ENCODE data around the gene CAMKV.
"Not testable (repeated sequence)": the region's sequence is repeated elsewhere in the genome, so short reads cannot be mapped to it uniquely, and the experiment has no call there.

Gene CAMKV, protein sequence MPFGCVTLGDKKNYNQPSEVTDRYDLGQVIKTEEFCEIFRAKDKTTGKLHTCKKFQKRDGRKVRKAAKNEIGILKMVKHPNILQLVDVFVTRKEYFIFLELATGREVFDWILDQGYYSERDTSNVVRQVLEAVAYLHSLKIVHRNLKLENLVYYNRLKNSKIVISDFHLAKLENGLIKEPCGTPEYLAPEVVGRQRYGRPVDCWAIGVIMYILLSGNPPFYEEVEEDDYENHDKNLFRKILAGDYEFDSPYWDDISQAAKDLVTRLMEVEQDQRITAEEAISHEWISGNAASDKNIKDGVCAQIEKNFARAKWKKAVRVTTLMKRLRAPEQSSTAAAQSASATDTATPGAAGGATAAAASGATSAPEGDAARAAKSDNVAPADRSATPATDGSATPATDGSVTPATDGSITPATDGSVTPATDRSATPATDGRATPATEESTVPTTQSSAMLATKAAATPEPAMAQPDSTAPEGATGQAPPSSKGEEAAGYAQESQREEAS

DNA sequence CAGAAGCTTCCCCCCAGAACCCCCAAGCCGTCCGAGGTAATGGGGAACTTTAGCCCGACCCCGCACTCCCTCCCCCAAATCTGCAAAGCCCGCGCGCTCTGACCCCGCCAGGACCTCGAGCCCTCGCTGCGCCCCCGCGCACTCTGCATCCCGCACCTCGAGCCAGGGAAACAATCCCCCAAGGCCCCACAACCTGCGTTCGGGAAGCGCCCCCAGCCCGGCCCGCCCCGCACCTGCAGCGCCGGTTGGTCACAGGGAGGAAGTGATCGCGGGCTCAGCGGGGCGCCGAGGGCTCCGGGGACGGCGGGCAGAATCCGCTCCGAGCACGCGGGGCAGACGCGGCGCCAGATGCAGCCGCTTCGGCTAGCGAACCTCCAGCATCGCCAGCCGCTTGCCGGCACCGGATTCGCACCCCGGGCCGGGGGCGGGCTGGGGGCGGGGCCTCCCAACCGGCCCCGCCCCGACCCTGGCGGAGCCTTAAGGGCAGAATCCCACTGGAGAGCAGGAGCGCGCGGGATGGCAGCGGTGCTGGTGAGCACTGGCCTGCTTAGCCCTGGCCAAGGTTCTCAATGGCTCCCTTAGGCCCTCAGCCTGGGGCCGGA lies at the start of gene CAMKV:
CAMKV (minus strand) TSS at position 382 of the 602 bp plus-strand sequence. CDS start 7,518 bp downstream, outside the sequence.
- peak; percentile 53 for DNase-seq

DNA sequence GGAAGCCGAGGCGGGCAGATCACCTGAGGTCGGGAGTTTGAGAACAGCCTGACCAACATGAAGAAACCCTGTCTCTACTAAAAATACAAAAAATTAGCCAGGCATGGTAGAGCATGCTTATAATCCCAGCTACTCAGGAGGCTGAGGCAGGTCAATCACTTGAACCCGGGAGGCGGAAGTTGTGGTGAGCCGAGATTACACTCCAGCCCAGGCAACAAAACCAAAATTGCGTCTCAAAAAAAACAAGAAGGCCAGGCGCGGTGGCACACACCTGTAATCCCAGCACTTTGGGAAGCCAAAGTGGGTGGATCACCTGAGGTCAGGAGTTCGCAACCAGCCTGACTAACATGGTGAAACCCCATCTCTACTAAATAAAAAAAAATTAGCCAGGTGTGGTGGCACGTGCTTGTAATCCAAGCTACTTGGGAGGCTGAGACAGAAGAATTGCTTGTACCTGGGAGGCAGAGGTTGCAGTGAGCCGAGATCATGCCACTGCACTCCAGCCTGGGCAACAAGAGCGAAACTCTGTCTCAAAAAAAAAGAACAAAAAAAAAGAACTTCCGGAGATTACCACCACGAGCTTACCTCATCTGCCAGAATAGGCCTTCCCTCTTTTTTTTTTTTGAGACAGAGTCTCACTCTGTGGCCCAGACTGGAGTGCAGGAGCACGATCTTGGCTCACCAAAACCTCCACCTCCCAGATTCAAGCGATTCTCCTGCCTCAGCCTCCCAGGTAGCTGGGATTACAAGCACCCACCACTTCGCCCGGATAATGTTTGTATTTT lies 48.3 kb upstream of the CAMKV start:
- DNase-seq, result not testable (repeated sequence)

DNA sequence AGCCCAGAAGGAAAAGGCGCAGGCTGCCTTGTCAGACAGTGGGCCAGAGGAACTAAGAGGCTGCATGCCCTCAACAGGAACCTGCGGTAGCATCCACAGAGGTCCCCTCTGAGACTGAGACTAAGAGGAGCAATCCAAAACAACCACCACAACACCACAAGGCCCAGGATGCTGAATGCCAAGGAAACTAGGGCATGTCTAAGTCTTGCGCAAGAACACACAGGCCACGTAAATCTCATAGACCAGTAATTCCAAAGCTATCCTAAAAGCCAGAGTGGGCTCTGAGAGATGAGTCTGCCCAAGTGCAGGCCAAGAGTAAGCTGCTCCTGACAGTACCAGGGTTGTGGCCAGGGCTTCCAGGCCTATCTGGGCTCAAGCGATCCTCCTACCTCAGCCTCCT lies 47.0 kb upstream of the CAMKV start:
- no peak for DNase-seq

DNA sequence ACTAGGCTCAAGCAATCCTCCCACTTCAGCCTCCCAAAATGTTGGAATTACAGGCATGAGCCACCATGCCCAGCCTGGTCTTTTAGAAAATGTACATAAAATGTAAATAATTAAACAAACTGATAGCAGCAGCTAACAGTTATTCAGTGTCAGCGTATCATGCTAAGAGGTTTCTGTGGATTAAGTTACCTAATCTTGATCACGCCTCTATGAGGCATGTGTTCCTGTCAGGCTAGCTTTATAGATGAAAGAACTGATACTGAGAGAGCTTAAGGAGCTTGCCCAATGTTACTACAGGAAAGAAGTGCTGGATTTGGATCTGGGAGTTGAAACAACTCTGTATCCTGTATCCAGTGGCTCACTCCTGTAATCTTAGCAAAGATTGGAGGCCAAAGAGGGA lies 45.2 kb upstream of the CAMKV start:
- no peak for DNase-seq

DNA sequence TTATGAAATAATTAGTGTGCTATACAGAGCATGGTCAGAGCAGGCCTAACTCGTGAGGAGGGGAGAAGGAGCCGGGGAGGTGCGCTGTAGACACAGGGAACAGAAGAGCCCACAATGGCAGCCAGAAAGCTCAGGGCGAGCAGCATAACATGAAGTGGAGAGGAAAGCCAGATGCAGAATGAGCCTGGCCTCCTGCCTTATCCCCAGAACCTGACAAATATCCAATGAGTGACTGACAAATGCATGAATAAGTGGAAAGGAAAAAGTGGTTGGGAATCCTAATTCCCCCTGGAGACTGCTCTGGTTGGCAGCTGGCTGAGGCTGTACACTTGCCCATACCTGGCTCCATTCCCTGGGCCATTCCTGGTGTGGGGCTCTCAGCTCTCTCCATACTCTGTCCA lies 43.2 kb upstream of the CAMKV start:
- DNase-seq, result no peak

DNA sequence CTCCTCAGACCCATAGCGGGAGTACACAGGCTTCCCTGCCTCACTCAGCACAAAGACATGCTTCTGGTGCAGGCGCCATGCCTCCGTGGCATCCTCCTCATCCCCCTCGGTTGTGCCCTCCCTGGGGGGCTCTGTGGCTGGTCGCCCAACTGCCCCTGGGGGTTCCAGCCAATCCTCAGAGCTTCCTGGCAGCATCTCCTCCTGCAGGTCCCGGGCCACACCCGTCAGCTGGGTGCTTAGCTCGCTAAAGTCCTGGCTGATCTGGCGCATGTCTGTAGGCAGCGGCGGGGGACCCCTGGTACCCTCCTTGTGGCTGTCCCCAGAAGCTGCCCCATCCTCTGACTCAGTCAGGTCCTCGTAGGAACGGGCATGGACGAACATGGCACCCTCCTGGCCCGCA lies 41.9 kb upstream of the CAMKV start:
- no peak for DNase-seq

DNA sequence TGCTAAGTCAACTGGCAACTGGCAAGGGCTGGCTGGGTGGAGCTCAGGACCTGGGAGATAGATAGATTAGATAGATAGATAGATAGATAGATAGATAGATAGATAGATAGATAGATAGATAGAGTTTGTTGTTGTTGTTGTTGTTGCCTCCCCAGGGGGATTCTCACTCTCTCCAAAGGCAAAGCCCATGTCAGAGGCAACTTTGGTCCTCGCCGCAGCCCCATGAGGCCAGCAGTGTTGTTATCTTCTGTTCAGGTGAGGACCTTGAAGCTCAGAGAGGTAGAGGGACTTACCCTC lies 41.4 kb upstream of the CAMKV start:
- no peak for DNase-seq

DNA sequence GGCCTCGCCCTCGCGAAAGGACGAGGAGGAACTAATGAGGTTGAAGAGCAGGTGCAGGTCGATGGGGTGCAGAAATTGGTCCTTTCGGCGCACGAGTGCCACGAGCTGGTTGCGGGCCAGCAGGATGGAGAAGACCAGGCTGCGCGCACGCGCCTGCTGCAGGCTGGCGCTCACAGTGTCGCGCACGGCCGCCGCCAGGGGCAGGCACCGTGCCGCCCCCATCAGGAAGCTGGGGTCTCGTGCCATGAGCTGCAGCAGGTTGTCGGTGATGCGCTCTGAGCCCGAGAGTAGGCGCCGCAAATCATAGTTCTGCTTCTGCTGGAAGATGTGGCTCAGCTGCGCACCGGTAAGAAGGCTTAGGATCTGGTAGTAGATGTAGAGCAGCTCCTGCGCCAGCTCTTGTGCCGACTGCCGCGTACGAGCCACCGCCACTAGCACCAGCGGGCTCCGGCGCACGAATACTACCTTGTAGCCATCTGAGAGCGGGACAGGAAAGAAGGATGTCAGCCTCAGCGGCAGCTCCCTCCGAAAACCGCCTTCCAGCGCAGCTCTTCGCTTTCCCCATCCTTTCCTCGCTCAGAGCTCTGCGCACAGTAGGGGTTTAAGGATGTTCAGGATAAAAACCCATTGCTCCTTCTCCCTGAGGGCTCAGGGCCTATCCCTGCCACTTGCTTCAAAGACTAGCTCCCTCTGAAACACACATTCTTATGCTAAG lies 40.9 kb upstream of the CAMKV start:
- DNase-seq, result no peak

DNA sequence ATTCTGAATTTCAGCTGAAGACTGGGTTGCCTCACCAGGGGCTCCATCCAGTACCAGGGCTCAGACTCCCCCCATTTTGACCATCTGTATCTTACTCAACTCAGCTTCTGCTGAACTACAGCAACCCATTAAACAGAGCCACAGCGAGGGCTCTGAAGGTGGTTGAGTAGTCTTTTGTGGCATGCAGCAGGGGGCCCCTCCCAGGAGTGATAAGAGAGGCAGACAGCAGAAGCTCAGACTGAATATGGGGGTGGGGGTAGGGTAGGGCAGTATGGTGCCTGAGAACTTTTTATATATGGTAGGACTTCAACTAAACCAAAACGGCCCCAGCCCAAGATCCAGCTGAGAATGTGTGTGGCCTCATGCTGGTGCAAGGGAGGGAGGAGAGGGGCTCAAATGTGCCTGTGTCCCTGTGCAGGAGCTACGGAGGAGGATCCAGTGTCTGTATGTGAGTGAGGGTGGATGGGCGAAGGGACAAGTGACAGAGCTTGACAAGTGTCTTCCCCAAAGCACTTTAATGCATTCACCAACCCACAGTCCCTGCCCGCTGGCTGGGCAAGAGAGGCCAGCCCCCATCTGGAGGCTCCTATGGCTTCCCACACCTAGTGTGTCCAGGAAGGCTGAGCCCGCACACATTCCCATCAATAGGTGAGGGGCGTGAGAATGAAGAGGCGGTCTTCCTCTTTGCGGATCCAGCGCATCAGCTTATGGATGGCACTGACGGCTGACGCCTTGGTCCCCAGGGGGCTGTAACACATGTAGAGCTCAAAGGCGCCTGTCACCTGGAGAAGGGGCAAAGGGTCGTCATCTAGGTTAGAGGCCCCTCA lies 38.9 kb upstream of the CAMKV start:
- no peak for DNase-seq

DNA sequence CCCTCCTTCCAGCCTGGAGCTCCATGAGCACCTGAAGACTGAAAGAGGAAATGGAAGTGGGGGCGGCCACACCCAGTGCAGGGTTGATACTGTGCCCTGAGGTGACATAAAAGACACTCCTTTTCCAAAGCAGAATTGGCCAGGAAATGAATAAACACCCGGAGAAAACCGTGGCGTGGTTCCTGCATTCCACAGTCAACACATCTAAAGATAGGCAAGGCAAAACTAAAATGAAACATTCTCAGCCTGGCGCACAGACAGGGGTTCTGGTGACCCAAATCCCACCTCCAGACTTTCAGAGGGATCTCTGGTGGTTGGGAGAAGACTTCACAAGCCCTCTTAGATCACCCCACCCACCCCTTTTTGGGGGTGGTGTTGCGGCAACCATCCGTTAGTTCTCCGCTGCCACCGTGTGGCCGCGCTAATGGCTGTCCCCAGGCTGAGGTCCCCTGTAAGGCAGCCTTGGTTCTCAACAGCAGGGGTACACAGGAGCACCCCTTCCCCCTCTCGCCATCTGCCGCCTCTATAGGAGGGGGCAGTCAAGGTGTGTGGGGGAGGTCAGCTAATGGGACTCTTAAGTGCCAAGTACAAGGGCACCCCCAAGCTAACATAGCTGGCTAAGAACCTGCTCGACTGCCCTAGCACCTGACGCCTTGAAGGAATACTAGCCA lies 36.5 kb upstream of the CAMKV start:
- DNase-seq, result peak; percentile 68

DNA sequence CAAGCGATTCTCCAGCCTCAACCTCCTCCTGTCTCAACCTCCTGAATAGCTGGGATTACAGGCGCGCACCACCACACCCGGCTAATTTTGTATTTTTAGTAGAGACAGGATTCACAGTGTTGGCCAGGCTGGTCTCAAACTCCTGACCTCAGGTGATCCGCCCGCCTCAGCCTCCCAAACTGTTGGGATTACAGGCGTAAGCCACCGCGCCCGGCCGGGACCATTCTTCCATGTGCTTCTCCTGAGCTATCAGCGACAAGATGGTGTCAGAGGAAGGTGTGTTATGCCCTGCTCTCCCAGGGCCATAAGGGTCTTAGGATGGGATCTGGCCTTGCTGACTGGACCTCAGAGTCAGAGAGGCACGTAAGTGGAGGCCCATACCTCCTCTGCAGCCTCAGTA lies 34.7 kb upstream of the CAMKV start:
- DNase-seq, result not testable (repeated sequence)

DNA sequence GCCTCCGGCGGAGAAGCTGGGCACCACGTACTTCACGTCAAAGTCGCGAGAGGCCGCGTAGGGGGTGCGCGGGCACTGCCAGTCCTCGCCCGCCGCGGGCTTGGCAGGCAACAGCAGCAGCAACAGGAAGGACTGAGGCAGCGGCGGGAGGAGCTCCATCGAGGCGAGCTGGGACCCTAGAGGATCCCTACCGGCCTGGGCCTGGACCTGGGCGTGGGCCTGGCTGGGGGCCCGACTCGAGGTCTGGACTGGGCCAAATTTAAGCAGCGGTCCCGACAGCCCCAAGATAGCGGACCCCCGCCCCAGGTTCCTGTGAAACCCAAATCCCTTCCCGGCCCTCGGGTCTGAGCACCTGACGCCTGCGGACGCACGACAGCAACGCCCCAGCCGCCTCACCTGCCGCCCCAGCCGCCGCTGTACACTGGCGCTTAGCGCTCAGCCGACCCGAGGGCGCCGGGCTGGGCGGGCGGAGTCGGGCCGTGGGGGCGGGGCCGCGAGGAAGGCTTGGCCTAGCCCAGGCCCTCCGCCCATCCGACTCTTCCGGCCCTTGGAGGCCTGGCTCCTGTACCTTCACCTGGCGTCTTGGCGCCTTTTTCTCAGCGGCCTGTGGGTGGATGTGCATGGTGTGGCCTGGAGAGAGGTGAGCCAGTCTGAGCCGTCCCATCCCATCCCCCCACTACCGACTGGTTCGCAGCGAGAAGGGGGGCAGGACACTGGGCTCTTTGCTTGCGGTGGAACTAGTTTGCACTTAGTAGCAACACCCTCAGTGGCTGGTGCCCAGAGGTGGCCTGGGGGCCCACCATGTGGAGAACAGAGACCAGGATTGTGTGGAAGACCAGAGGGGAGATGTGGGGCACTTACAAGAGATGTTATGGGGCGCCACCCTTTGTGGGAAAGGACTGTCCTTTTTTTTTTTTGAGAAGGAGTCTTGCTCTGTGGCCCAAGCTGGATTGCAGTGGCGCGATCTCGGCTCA lies 34.0 kb upstream of the CAMKV start, which contains the start of gene MST1R:
MST1R (minus strand) TSS at position 423 of the 974 bp plus-strand sequence; CDS start at position 159, 264 bp downstream.
- DNase-seq, result peak; percentile 91

DNA sequence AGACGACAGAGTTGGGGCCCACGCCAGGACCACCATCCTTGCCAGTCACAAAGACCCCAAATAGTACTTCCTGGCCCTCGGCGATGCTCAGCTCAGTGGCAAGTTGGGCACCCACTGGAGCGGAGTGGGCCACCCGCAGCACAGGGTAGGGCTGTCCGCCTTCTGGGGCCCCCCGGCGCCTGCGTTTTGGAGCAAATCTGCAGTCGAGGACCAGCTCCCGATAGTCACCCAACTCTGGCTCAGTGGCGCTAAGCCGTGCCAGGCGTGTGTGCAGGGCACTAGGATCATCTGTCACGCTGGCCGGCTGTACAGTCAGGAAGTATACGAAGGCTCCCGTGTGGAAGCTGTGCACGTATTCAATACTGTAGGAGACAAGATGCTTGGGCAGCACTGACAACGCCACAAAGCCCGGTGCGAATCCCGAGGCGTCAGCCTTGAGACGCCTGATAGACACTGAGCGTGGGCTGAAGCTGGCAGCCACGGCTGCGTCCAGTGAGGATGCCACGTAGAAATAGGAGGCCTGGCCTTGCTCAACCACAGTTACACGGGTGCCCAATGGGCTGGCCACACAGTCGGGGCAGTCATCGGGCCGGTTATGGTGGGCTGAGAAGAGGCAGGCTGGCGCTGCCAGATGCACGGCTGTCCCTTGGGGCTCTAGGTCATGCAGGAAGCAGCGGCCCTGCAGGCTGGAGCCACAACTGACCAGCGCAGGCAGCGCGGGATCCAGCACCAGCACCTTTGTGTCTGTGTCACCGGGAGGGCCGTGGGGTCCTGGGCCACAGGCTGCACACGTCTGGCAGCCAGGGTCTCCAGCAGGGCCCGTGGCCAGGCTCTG lies 33.0 kb upstream of the CAMKV start:
- no peak for DNase-seq

DNA sequence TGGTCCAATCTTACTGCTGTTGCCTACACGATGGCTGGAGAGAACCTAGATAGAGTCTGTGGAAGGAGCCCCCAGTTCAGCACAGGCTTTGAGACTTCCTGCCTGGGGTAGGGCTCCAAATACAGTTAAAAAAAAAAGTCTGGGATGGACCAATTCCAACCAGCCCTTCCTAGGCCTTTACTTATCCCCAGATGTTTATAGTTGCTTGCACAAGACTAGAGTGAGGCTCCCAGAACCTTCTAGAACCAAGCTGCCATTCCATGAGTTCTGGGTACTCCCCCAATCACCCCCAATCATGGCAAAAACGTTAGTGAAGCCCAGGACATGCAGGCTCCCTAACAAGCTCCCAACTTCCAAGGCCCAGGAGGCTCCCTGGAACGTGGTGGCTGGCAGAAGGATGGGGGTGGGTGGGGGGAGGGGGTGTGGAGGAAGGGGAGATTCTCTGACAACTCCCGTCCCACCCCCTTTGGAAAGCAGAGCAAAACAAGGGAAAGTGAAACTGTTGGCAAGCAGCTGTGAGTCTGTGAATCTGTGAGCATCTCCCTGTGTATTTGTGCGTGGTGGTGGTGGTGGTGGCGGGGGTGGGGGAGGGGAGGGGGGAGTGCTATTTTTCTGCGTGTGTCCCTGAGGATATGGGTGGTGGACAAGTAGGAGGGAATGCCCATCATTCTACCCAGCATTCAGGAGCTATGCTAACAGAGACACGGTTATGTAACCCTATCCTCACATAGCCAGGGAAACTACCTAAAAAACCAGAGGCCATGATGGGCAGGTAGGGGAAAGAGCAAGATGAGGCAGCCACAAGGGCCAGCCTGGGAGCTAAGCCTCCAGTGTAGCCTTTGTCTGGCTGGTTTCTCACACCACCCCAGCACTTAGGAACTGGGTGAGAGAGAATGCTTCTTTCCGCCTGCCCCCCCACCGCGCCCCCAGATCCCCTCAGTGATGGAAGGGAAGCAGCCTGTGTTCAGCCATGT lies 31.9 kb upstream of the CAMKV start:
- no peak for DNase-seq

DNA sequence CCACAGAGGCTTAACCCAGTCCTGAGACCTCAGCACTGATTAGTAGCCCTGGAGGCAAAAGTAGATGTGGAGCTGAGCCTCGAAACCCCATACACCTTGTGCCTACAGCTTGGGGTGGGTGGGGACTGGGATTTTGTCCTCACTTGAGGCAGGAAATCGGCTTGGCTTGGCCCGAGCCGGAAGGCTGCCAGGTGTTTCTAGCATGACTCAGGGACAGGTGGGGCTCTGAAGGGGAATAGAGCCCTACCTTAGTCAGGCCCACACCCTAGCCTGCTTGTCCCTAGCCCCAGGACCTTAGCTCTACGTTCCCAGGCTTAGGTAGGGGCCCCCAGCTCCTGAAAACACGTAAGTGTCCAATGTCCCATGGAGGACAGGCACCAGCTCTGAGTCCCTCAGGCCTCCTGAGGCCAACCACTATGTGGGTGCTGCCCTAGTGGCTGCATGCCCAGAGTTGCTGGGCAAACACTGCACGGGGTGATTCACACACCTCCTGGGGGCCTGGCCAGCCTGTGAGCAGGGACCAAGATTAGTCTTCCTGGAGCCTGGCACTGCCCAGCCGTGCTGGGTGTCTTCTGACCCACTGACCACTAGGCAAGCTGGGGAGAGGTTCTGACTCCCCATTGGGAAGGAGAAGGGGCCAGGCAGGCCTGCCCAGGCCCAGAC lies 30.9 kb upstream of the CAMKV start:
- no peak for DNase-seq

DNA sequence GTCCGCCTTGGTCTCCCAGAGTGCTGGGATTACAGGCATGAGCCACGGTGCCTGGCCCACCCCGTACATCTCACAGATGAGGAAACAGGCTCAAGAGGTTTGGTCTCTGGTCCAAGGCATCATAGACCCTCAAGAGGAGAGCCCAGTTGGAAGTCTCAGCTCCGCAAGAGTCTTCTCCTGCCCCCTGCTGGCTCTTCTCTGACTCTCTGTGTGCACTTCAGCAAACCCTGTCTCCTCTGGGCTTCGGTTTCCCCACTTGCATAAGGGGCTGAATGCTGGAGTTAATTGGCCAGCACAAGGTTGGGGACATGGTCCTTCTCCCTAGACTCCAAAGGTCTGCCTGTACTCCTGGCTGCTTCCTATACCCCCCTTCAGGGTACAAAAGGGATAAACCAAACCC lies 30.1 kb upstream of the CAMKV start:
- DNase-seq, result peak; percentile 23

DNA sequence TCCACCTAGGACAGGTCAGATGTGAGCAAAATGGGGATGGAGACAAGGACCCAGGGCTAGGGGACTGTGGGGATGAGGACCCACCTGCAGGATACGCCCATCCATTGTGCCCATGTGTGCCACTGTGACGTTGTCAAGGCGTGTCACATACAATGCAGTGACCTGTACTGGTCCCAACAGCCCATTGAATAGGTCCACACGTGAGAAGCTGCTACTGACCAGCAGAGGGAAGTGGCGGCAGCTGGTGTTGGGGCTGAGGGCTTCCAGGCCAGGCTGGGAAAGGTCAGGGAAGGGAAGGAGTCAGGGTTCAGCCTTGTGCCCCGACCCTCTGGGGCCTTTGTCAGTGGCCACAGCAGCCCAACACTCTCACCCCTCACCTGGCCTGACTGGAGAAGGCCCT lies 29.3 kb upstream of the CAMKV start:
- no peak for DNase-seq

Data from stimulated activated CD4-positive, alpha-beta T cell treated with anti-CD3 and anti-CD28 coated beads, Interleukin-15, amount 100 ng/mL, for 24 hours (primary cell).